ENCODE results near the gene GPC1.

GPC1 gene

DNA sequence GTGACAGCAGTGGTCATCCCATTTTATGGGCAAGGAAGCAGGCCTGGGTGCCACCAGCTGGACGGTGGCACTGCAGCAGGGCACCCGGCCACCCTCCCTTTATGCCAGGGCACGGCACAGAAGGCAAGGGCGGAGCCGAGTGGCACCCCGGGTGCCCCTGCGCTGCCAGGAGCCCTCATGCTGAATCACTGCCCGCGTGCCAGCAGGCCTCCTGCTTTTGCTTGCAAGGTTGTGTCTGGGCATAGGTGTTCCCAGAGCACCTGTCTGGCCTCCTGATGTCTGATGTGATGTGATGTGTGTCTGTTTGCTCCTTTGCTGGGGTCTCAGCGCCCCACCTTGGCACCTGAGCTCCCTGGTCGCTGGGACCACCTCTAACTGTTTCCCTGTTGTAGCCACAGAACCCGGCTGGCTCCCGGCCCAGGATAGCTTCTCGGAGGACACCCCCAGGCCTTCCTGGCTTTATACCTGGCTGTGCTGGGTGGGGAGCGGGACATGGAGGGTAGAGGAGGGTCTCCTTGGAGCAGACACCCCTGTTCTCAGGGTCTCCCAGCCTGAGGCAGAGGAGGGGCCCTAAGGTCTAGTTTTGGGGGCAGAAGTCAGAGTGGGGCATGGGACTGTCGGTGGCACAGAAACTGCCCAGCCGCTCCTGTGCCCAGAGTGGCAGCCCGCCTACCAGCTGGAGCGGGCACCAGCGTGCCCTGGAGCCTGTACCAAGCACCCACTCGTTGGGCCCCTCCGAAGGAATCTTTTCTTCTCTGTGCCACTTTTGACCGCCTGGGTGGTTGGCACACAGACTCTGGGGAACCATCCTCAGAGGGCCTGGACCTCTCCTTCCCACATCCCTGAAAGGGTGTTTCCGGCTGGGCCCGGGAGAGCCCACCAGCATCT, 3.6 kb downstream of the GPC1 start:
- DNase-seq (ENCODE audit: insufficient read length, low spot score) (no peak), FAIRE-seq (no peak)
- TF ChIP-seq POLR2AphosphoS5 (IDR thresholded peaks at IDR 0.05; ENCODE audit: low read depth, low read length) (no peak), POU2F2 (IDR thresholded peaks at IDR 0.05; ENCODE audit: low read depth, low read length) (no peak), POLR2A (IDR thresholded peaks at IDR 0.05; ENCODE audit: low read depth, low read length) (no peak), PAX5 (IDR thresholded peaks at IDR 0.05; ENCODE audit: insufficient read depth, low read length, severe bottlenecking) (no peak), TAF1 (IDR thresholded peaks at IDR 0.05; ENCODE audit: low read depth, low read length) (no peak), SPI1 (IDR thresholded peaks at IDR 0.05; ENCODE audit: low read depth, low read length) (no peak)

- TF ChIP-seq SPI1 (IDR thresholded peaks at IDR 0.05; ENCODE audit: low read depth, low read length) (no peak), POLR2AphosphoS5 (IDR thresholded peaks at IDR 0.05; ENCODE audit: low read depth, low read length) (no peak), TAF1 (IDR thresholded peaks at IDR 0.05; ENCODE audit: low read depth, low read length) (no peak), PAX5 (IDR thresholded peaks at IDR 0.05; ENCODE audit: insufficient read depth, low read length, severe bottlenecking) (no peak), POLR2A (IDR thresholded peaks at IDR 0.05; ENCODE audit: low read depth, low read length) (no peak), POU2F2 (IDR thresholded peaks at IDR 0.05; ENCODE audit: low read depth, low read length) (no peak)
These were observed 4.3 kb downstream of the GPC1 start for GRCh38 chr2:240439698-240440151.

DNA sequence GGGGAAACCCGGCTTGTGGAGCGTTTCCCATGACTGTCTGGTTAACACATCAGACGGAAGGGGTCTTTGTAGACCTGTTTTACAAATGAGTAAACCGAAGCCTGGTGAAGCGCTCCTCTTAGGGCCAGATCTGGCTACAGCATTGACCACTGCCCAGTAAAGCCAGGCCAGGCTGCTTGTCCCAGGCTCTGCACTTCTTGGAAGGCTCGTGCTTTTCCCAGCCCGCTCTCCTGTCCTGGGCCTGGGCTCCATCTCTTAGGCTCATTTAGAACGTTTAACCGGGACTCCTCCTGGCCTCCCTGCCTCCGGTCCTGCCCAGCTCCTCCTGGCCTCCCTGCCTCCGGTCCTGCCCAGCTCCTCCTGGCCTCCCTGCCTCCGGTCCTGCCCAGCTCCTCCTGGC, 4.8 kb downstream of the GPC1 start:
- TF ChIP-seq POU2F2 (IDR thresholded peaks at IDR 0.05; ENCODE audit: low read depth, low read length), result no peak
- no peak for TF ChIP-seq TAF1 (IDR thresholded peaks at IDR 0.05; ENCODE audit: low read depth, low read length)
- no peak for TF ChIP-seq PAX5 (IDR thresholded peaks at IDR 0.05; ENCODE audit: insufficient read depth, low read length, severe bottlenecking)
- TF ChIP-seq POLR2AphosphoS5 (IDR thresholded peaks at IDR 0.05; ENCODE audit: low read depth, low read length), result no peak
- TF ChIP-seq SPI1 (IDR thresholded peaks at IDR 0.05; ENCODE audit: low read depth, low read length), result no peak
- TF ChIP-seq POLR2A (IDR thresholded peaks at IDR 0.05; ENCODE audit: low read depth, low read length), result no peak
- DNase-seq (ENCODE audit: insufficient read length, low spot score) (no peak), FAIRE-seq (no peak)

More at GRCh38 chr2:240439698-240440151, 4.3 kb downstream of the GPC1 start:
- DNase-seq (ENCODE audit: insufficient read length, low spot score) (no peak), FAIRE-seq (no peak)

GRCh38 chr2:240440704-240441320, 5.3 kb downstream of the GPC1 start:
- no peak for FAIRE-seq
- TF ChIP-seq POLR2A (IDR thresholded peaks at IDR 0.05; ENCODE audit: low read depth, low read length) (no peak), SPI1 (IDR thresholded peaks at IDR 0.05; ENCODE audit: low read depth, low read length) (no peak), POLR2AphosphoS5 (IDR thresholded peaks at IDR 0.05; ENCODE audit: low read depth, low read length) (no peak), TAF1 (IDR thresholded peaks at IDR 0.05; ENCODE audit: low read depth, low read length) (no peak)

GRCh38 chr2:240441326-240441992, 6.0 kb downstream of the GPC1 start:
- TF ChIP-seq SPI1 (IDR thresholded peaks at IDR 0.05; ENCODE audit: low read depth, low read length) (no peak), PAX5 (IDR thresholded peaks at IDR 0.05; ENCODE audit: insufficient read depth, low read length, severe bottlenecking) (no peak), POLR2A (IDR thresholded peaks at IDR 0.05; ENCODE audit: low read depth, low read length) (no peak), POU2F2 (IDR thresholded peaks at IDR 0.05; ENCODE audit: low read depth, low read length) (no peak), TAF1 (IDR thresholded peaks at IDR 0.05; ENCODE audit: low read depth, low read length) (no peak), POLR2AphosphoS5 (IDR thresholded peaks at IDR 0.05; ENCODE audit: low read depth, low read length) (no peak)
- no peak for FAIRE-seq
- no peak for DNase-seq (ENCODE audit: insufficient read length, low spot score)

More at GRCh38 chr2:240440704-240441320, 5.3 kb downstream of the GPC1 start:
- no peak for DNase-seq (ENCODE audit: insufficient read length, low spot score)

DNA sequence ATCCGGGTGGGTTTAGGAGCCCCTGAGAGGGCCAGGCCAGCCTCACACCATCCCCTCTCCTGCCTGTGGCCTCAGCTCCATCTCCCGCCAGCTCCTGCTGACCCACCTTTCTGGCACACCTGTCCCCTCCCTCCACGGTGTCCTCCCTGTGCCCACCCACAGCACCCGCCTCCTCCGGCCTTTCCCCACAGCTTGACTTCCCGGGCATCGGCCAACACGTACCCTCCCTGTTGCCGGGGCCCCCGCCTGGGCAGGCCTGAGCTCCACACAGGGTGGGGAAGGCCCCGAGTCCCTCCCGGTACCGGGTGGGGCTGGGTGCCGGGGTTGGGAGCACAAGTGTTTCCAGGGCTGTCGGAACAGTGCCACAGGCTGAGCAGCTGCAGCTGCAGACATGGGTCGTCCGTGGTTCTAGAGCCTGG, 6.5 kb downstream of the GPC1 start:
- FAIRE-seq (no peak), DNase-seq (ENCODE audit: insufficient read length, low spot score) (no peak)
- no peak for TF ChIP-seq SPI1 (IDR thresholded peaks at IDR 0.05; ENCODE audit: low read depth, low read length)
- TF ChIP-seq TAF1 (IDR thresholded peaks at IDR 0.05; ENCODE audit: low read depth, low read length), result no peak
- no peak for TF ChIP-seq POLR2AphosphoS5 (IDR thresholded peaks at IDR 0.05; ENCODE audit: low read depth, low read length)
- TF ChIP-seq POLR2A (IDR thresholded peaks at IDR 0.05; ENCODE audit: low read depth, low read length), result no peak
- TF ChIP-seq PAX5 (IDR thresholded peaks at IDR 0.05; ENCODE audit: insufficient read depth, low read length, severe bottlenecking), result no peak
- no peak for TF ChIP-seq POU2F2 (IDR thresholded peaks at IDR 0.05; ENCODE audit: low read depth, low read length)

GRCh38 chr2:240442891-240443715, 7.6 kb downstream of the GPC1 start:
- FAIRE-seq, result no peak
- TF ChIP-seq POLR2AphosphoS5 (IDR thresholded peaks at IDR 0.05; ENCODE audit: low read depth, low read length) (no peak), TAF1 (IDR thresholded peaks at IDR 0.05; ENCODE audit: low read depth, low read length) (no peak), POLR2A (IDR thresholded peaks at IDR 0.05; ENCODE audit: low read depth, low read length) (no peak)
- DNase-seq (ENCODE audit: insufficient read length, low spot score), result no peak

DNA sequence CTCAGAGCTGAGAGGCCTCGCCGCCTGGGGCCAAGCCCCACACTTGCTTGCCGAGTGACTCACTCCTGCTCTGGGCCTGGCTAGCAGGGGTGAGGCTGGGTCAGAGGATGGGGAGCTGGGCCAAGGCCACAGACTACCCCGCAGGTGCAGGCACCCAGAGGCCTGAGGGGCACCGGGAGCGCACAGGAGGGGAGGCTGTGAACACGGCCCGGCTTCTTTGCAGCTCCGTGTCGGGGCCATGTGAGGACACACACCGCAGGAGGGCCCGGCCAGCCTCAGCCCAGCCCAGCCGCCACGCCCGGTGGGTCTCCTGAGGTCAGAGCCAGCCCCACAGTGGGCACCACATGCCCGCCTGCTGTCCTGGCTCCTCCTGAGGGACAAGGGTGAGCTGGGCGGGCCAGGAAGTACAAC, 8.4 kb downstream of the GPC1 start:
- DNase-seq (ENCODE audit: insufficient read length, low spot score) (no peak), FAIRE-seq (no peak)
- TF ChIP-seq PAX5 (IDR thresholded peaks at IDR 0.05; ENCODE audit: insufficient read depth, low read length, severe bottlenecking) (no peak), POLR2A (IDR thresholded peaks at IDR 0.05; ENCODE audit: low read depth, low read length) (no peak), POU2F2 (IDR thresholded peaks at IDR 0.05; ENCODE audit: low read depth, low read length) (no peak), POLR2AphosphoS5 (IDR thresholded peaks at IDR 0.05; ENCODE audit: low read depth, low read length) (no peak), TAF1 (IDR thresholded peaks at IDR 0.05; ENCODE audit: low read depth, low read length) (no peak), SPI1 (IDR thresholded peaks at IDR 0.05; ENCODE audit: low read depth, low read length) (no peak)

Data from GM12891 (cell line).